Fibroblast of the aortic adventitia (primary cell): ENCODE measurements around the gene PPP1R18. TPM values are rescaled to one million over a fixed set of nuclear protein-coding genes. Genes with fewer than 3 reads are reported as not detected.
A peak's percentile ranks its signal among the peaks of the same experiment; 100 is the strongest.
"Not testable (repeated sequence)": the region's sequence is repeated elsewhere in the genome, so short reads cannot be mapped to it uniquely, and the experiment has no call there.

Experiments
- DNase-seq: peaks from one replicate; pipeline ENCODE4 v3.0.0-alpha.2; 2010; ENCODE audit warnings: low read depth
- H3K4me3 ChIP-seq: 2 replicates; pipeline ENCODE4 v1.5.1; 2011; ENCODE audit warnings: low read depth, mild to moderate bottlenecking, control low read depth, low read length, moderate library complexity
- CTCF ChIP-seq: IDR thresholded peaks from 2 replicates; pipeline ENCODE4 v1.5.1; 2011; ENCODE audit warnings: mild to moderate bottlenecking, low read length, control low read depth, inconsistent platforms; ENCODE audit not compliant: insufficient read depth
- total RNA-seq: library from RNA; depleted of rRNA; stranded (reverse); fragments of >200 nt; gene quantifications from 2 replicates; pipeline ENCODE4 v1.2.3, GENCODE V29; 2012; ENCODE audit warnings: low replicate concordance

The PPP1R18 gene
- total RNA-seq, 1 donor = 82.2 TPM

GRCh38 chr6:30721198-30722024, 35.0 kb upstream of the PPP1R18 start:
- peak; percentile 40 for TF ChIP-seq CTCF
- peak overlapping the region; percentile 87 for H3K4me3 ChIP-seq
- DNase-seq = peak; percentile 89

- no peak for TF ChIP-seq CTCF
- peak; percentile 43 for DNase-seq
- H3K4me3 ChIP-seq = peak overlapping the region; percentile 87
These were observed 34.3 kb upstream of the PPP1R18 start for GRCh38 chr6:30720738-30721197.

- TF ChIP-seq CTCF = peak; percentile 21
- peak within 1 kb of the TSS; percentile 87 for H3K4me3 ChIP-seq
- peak; percentile 97 for DNase-seq
These were observed 33.6 kb upstream of the PPP1R18 start, which contains the start of gene TUBB for GRCh38 chr6:30719791-30720737. Gene TUBB (plus strand): TSS chr6:30720352. CDS start chr6:30720507, 155 bp downstream.

GRCh38 chr6:30719356-30719755, 32.9 kb upstream of the PPP1R18 start:
- no peak for DNase-seq
- H3K4me3 ChIP-seq = peak overlapping the region; percentile 75
- no peak for TF ChIP-seq CTCF

GRCh38 chr6:30717845-30718720, 31.6 kb upstream of the PPP1R18 start:
- DNase-seq = not testable (repeated sequence)
- H3K4me3 ChIP-seq = peak overlapping the region; percentile 45

GRCh38 chr6:30717129-30717844, 30.8 kb upstream of the PPP1R18 start, which contains the start of gene MDC1:
Gene MDC1 (minus strand): TSS chr6:30717281. CDS start chr6:30715175, 2,106 bp downstream.
- peak within 1 kb of the TSS; percentile 84 for H3K4me3 ChIP-seq
- DNase-seq = peak; percentile 100
- peak; percentile 42 for TF ChIP-seq CTCF
